Mesendoderm (in vitro differentiated cells): ENCODE data around the gene PSMD11.
A peak's percentile ranks its signal among the peaks of the same experiment; 100 is the strongest.

ENCODE experiments used
- DNase-seq: peaks from one replicate; pipeline ENCODE4 v3.0.0; 2013
- H2AK5ac ChIP-seq: 2 replicates; pipeline ENCODE4 v1.6.1; 2013; ENCODE audit warnings: low read length, inconsistent platforms
- H2BK120ac ChIP-seq: 2 replicates; pipeline ENCODE4 v1.6.1; 2013; ENCODE audit warnings: low read depth, mild to moderate bottlenecking, low read length, moderate library complexity, mixed read lengths
- H2BK15ac ChIP-seq: replicated peaks from 2 replicates; pipeline ENCODE4 v1.6.1; 2013; ENCODE audit warnings: low read depth, mild to moderate bottlenecking, moderate library complexity
- H2BK5ac ChIP-seq: 2 replicates; pipeline ENCODE4 v1.6.1; 2013; ENCODE audit warnings: low read length, inconsistent platforms
- H3K18ac ChIP-seq: 2 replicates; pipeline ENCODE4 v1.6.1; 2013; ENCODE audit warnings: mild to moderate bottlenecking, low read length, mixed read lengths
- H3K23ac ChIP-seq: one replicate; pipeline ENCODE4 v1.6.1; 2013; ENCODE audit warnings: low read length
- H3K27ac ChIP-seq: 2 replicates; pipeline ENCODE4 v1.5.1; 2013; ENCODE audit warnings: low read depth, mild to moderate bottlenecking, inconsistent platforms, low read length, moderate library complexity
- H3K27me3 ChIP-seq: 2 replicates; pipeline ENCODE4 v1.6.1; 2013; ENCODE audit warnings: low read length, control low read depth, mild to moderate bottlenecking, inconsistent platforms; ENCODE audit not compliant: insufficient read depth, poor library complexity
- H3K36me3 ChIP-seq: 2 replicates; pipeline ENCODE4 v1.6.1; 2013; ENCODE audit warnings: low read length, inconsistent platforms; ENCODE audit not compliant: control insufficient read depth, insufficient read depth
- H3K4ac ChIP-seq: one replicate; pipeline ENCODE4 v1.6.1; 2013; ENCODE audit warnings: low read depth, mild to moderate bottlenecking, low read length, moderate library complexity
- H3K4me1 ChIP-seq: 2 replicates; pipeline ENCODE4 v1.6.1; 2013; ENCODE audit warnings: low read depth, low read length, inconsistent platforms; ENCODE audit not compliant: control insufficient read depth
- H3K4me2 ChIP-seq: 2 replicates; pipeline ENCODE4 v1.6.1; 2013; ENCODE audit warnings: low read length
- H3K4me3 ChIP-seq: 2 replicates; pipeline ENCODE4 v1.5.1; 2013; ENCODE audit warnings: mild to moderate bottlenecking, low read length
- H3K56ac ChIP-seq: one replicate; pipeline ENCODE4 v1.6.1; 2013; ENCODE audit warnings: low read length
- H3K79me1 ChIP-seq: 2 replicates; pipeline ENCODE4 v1.6.1; 2013; ENCODE audit warnings: low read length, inconsistent platforms
- H3K79me2 ChIP-seq: 2 replicates; pipeline ENCODE4 v1.6.1; 2013; ENCODE audit warnings: mild to moderate bottlenecking, low read length; ENCODE audit not compliant: control insufficient read depth, insufficient read depth
- H3K9ac ChIP-seq: 2 replicates; pipeline ENCODE4 v1.6.1; 2013; ENCODE audit warnings: low read length, inconsistent platforms
- H4K5ac ChIP-seq: one replicate; pipeline ENCODE4 v1.6.1; 2013; ENCODE audit warnings: low read length
- H4K8ac ChIP-seq: one replicate; pipeline ENCODE4 v1.6.1; 2013; ENCODE audit warnings: low read depth, mild to moderate bottlenecking, control low read depth, low read length, moderate library complexity
- WGBS: extraction: QIAGEN DNeasy Blood & Tissue Kit; methylation state at CpG from one replicate; pipeline ENCODE4 v1.1.7; 2013; ENCODE audit warnings: low lambda C conversion rate, missing lambda C conversion rate; ENCODE audit not compliant: insufficient coverage; ENCODE audit errors: extremely low coverage; 5-methylcytosine and 5-hydroxymethylcytosine counted together

Gene PSMD11

GRCh38 chr17:32492264-32492589 is 47.9 kb downstream of the PSMD11 start:
- Histone ChIP-seq H3K4me2 (no peak overlapping the region), H3K18ac (no peak overlapping the region)

GRCh38 chr17:32492648-32493289 is 48.5 kb downstream of the PSMD11 start:
- Histone ChIP-seq H3K23ac (no peak overlapping the region), H4K5ac (no peak overlapping the region), H3K36me3 (no peaks in the 10 kb centered on the region), H3K4me3 (no peak overlapping the region), H3K79me1 (peaks cover 10% of the 10 kb centered on the region), H3K4me1 (peaks cover 9% of the 10 kb centered on the region), H4K8ac (no peak overlapping the region), H3K4ac (no peak overlapping the region), H2BK120ac (no peak overlapping the region), H2BK15ac (no peak overlapping the region), H2BK5ac (no peak overlapping the region), H3K56ac (no peak overlapping the region), H2AK5ac (no peak overlapping the region), H3K27ac (no peak overlapping the region), H3K9ac (no peak overlapping the region), H3K27me3 (no peaks in the 10 kb centered on the region), H3K79me2 (peaks cover 5% of the 10 kb centered on the region), H3K4me2 (no peak overlapping the region), H3K18ac (no peak overlapping the region)
- WGBS, result no CpG with 5 or more reads among the region's 7 CpGs
- DNase-seq, result no peak

More at GRCh38 chr17:32492264-32492589, 47.9 kb downstream of the PSMD11 start:
- peaks cover 7% of the 10 kb centered on the region for H3K4me1 ChIP-seq
- no peaks in the 10 kb centered on the region for H3K36me3 ChIP-seq
- H2BK5ac ChIP-seq, result no peak overlapping the region
- H4K8ac ChIP-seq, result no peak overlapping the region
- DNase-seq, result no peak
- no peak overlapping the region for H3K9ac ChIP-seq
- H2AK5ac ChIP-seq, result no peak overlapping the region
- no peaks in the 10 kb centered on the region for H3K27me3 ChIP-seq
- H3K4me3 ChIP-seq, result no peak overlapping the region
- H3K79me1 ChIP-seq, result peaks cover 10% of the 10 kb centered on the region
- H2BK15ac ChIP-seq, result no peak overlapping the region
- no peak overlapping the region for H3K56ac ChIP-seq
- no peak overlapping the region for H3K4ac ChIP-seq
- WGBS, result no CpG with 5 or more reads among the region's 4 CpGs
- H3K23ac ChIP-seq, result no peak overlapping the region
- H2BK120ac ChIP-seq, result no peak overlapping the region
- H4K5ac ChIP-seq, result no peak overlapping the region
- peaks cover 5% of the 10 kb centered on the region for H3K79me2 ChIP-seq
- no peak overlapping the region for H3K27ac ChIP-seq

GRCh38 chr17:32493571-32493970 is 49.3 kb downstream of the PSMD11 start:
- Histone ChIP-seq H3K36me3 (no peaks in the 10 kb centered on the region), H3K4me3 (no peak overlapping the region), H3K9ac (no peak overlapping the region), H3K27ac (no peak overlapping the region), H3K27me3 (no peaks in the 10 kb centered on the region), H3K79me2 (peaks cover 3% of the 10 kb centered on the region), H3K4ac (no peak overlapping the region), H2BK120ac (no peak overlapping the region), H2BK5ac (no peak overlapping the region), H3K23ac (peak overlapping the region; percentile 53), H3K56ac (no peak overlapping the region), H4K5ac (no peak overlapping the region), H3K18ac (no peak overlapping the region), H3K4me2 (no peak overlapping the region), H4K8ac (no peak overlapping the region), H3K4me1 (peaks cover 4% of the 10 kb centered on the region), H2BK15ac (no peak overlapping the region), H2AK5ac (no peak overlapping the region), H3K79me1 (peaks cover 9% of the 10 kb centered on the region)
- DNase-seq, result no peak
- no CpG with 5 or more reads among the region's 15 CpGs for whole genome bisulfite sequencing

DNA sequence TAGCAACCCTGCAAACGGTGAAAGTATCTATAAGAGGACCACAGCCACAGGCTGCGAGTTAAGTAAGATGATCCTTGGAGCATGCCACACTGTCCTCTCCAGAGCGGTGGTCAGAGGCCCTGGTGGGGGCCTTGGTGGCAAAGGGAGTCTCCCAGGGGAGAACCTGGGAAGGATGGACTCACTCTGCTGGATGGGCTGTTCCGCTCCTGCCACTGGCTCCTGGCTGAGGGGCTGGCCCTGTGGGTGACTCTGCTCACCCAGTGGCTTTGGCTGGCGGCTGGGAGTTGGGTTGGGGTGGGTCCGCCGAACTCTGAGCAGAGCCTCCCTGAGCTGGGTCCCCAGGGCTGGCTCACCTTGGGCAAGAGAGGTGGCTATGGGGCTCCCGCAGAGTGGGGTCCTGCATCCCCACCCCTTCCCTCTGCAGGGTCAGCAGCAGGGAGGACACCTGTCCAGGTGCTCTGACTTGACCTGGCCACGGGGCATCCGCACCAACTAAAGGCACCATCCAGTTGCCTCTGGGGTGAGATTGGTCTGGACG is 49.7 kb downstream of the PSMD11 start:
- Histone ChIP-seq H3K36me3 (no peaks in the 10 kb centered on the region), H3K56ac (no peak overlapping the region), H2AK5ac (no peak overlapping the region), H3K9ac (no peak overlapping the region), H3K79me1 (peaks cover 4% of the 10 kb centered on the region), H2BK5ac (no peak overlapping the region), H3K4me1 (peaks cover 4% of the 10 kb centered on the region), H4K5ac (no peak overlapping the region), H3K27ac (no peak overlapping the region), H3K4ac (no peak overlapping the region), H3K79me2 (peaks cover 3% of the 10 kb centered on the region), H3K4me2 (no peak overlapping the region), H2BK15ac (no peak overlapping the region), H3K18ac (no peak overlapping the region), H2BK120ac (no peak overlapping the region), H3K23ac (no peak overlapping the region), H3K27me3 (no peaks in the 10 kb centered on the region), H3K4me3 (no peak overlapping the region), H4K8ac (no peak overlapping the region)
- no peak for DNase-seq
- no CpG with 5 or more reads among the region's 11 CpGs for WGBS

GRCh38 chr17:32494621-32495358 is 50.5 kb downstream of the PSMD11 start:
- no peak overlapping the region for H3K4me2 ChIP-seq
- no CpG with 5 or more reads among the region's 34 CpGs for WGBS

More at GRCh38 chr17:32494621-32495358, 50.5 kb downstream of the PSMD11 start:
- Histone ChIP-seq H4K5ac (no peak overlapping the region), H3K27ac (no peak overlapping the region), H3K79me1 (peaks cover 2% of the 10 kb centered on the region), H3K23ac (no peak overlapping the region), H3K4ac (no peak overlapping the region), H2BK120ac (no peak overlapping the region), H3K56ac (no peak overlapping the region), H3K9ac (no peak overlapping the region), H3K27me3 (no peaks in the 10 kb centered on the region), H3K18ac (no peak overlapping the region), H3K79me2 (no peaks in the 10 kb centered on the region), H2BK15ac (no peak overlapping the region), H3K4me1 (peaks cover 2% of the 10 kb centered on the region), H2BK5ac (no peak overlapping the region), H2AK5ac (no peak overlapping the region), H3K4me3 (no peak overlapping the region), H3K36me3 (no peaks in the 10 kb centered on the region), H4K8ac (no peak overlapping the region)
- DNase-seq, result no peak
